HEK293 (cell line): Measurements from ENCODE around the gene ARHGAP10.

Experiments used
- CTCF ChIA-PET: fragments of 350-600 bp; formaldehyde crosslinking; extraction: SDS; loops from one replicate; lab custom pipeline; 2021; ENCODE audit warnings: antibody characterized with exemption; lab: Yijun Ruan, JAX
- POLR2A ChIA-PET: fragments of 300-600 bp; formaldehyde crosslinking; extraction: SDS; loops from one replicate; lab custom pipeline; 2020; ENCODE audit warnings: antibody characterized with exemption, inconsistent platforms; lab: Yijun Ruan, JAX
- H3K27ac ChIP-seq: fragments of 200-500 bp; sonication (Bioruptor generic); 2 replicates; pipeline ENCODE4 v1.5.1; 2014; ENCODE audit warnings: low read depth, low read length, control low read depth, inconsistent platforms; ENCODE audit errors: extremely low read depth
- H3K36me3 ChIP-seq, 2 experiments: fragments of 200-500 bp in 1 of 2; sonication (Bioruptor generic) in 1 of 2; 1 replicate in 1 of 2; 2 replicates in 1 of 2; pipeline ENCODE4 v1.5.1; 2014 to 2017; ENCODE audit warnings: inconsistent platforms in 2 of 2, low read length in 2 of 2; ENCODE audit not compliant: control insufficient read depth in 2 of 2, insufficient read depth in 1 of 2
- H3K4me1 ChIP-seq: fragments of 200-500 bp; sonication (Bioruptor generic); 2 replicates; pipeline ENCODE4 v1.5.1; 2014; ENCODE audit warnings: mild to moderate bottlenecking, low read length, inconsistent platforms; ENCODE audit not compliant: control insufficient read depth, insufficient read depth
- H3K4me3 ChIP-seq: 2 replicates; pipeline ENCODE4 v1.5.1; 2011; ENCODE audit warnings: low read depth, mild to moderate bottlenecking, control low read depth, low read length, moderate library complexity
- H3K9me3 ChIP-seq: fragments of 200-500 bp; sonication (Bioruptor generic); 2 replicates; pipeline ENCODE4 v1.5.1; 2014; ENCODE audit warnings: low read depth, low read length, inconsistent platforms; ENCODE audit not compliant: control insufficient read depth, insufficient read depth
- IKZF3 ChIP-seq: fragments of 450-650 bp; IDR thresholded peaks from 2 replicates; pipeline ENCODE4 v1.5.0; 2018; ENCODE audit warnings: missing biosample characterization, mild to moderate bottlenecking, missing genetic modification characterization, moderate library complexity
- SP2 ChIP-seq: fragments of 450-650 bp; formaldehyde crosslinking; IDR thresholded peaks from 2 replicates; pipeline ENCODE4 v1.5.1; 2016; ENCODE audit warnings: missing biosample characterization, missing genetic modification characterization
- SP3 ChIP-seq: fragments of 450-650 bp; formaldehyde crosslinking; IDR thresholded peaks from 2 replicates; pipeline ENCODE4 v1.5.1; 2016; ENCODE audit warnings: missing biosample characterization, missing genetic modification characterization
- TCF7L2 ChIP-seq: IDR thresholded peaks from 2 replicates; pipeline ENCODE4 v1.6.1; 2011; ENCODE audit warnings: low read depth, mild to moderate bottlenecking, inconsistent platforms, low read length, moderate library complexity, borderline replicate concordance
- TRIM28 ChIP-seq: IDR thresholded peaks from 2 replicates; pipeline ENCODE4 v1.6.1; 2011; ENCODE audit warnings: low read length, control low read depth, borderline replicate concordance
- ZFP69B ChIP-seq: fragments of 450-650 bp; formaldehyde crosslinking; IDR thresholded peaks from 2 replicates; pipeline ENCODE4 v1.5.1; 2016; ENCODE audit warnings: missing biosample characterization, missing genetic modification characterization
- ZNF138 ChIP-seq: fragments of 450-650 bp; formaldehyde crosslinking; IDR thresholded peaks from 2 replicates; pipeline ENCODE4 v1.5.1; 2016; ENCODE audit warnings: missing biosample characterization, missing genetic modification characterization, borderline replicate concordance
- ZNF155 ChIP-seq: fragments of 450-650 bp; formaldehyde crosslinking; IDR thresholded peaks from 2 replicates; pipeline ENCODE4 v1.5.1; 2016; ENCODE audit warnings: missing biosample characterization, missing genetic modification characterization
- ZNF16 ChIP-seq: fragments of 450-650 bp; formaldehyde crosslinking; IDR thresholded peaks from 2 replicates; pipeline ENCODE4 v1.5.1; 2016; ENCODE audit warnings: low read depth, missing biosample characterization, missing genetic modification characterization
- ZNF184 ChIP-seq: fragments of 450-650 bp; IDR thresholded peaks from 2 replicates; pipeline ENCODE4 v1.5.1; 2018; ENCODE audit warnings: missing biosample characterization, mild to moderate bottlenecking, missing genetic modification characterization
- ZNF24 ChIP-seq: fragments of 450-650 bp; formaldehyde crosslinking; IDR thresholded peaks from 2 replicates; pipeline ENCODE4 v1.5.1; 2016; ENCODE audit warnings: missing biosample characterization, missing genetic modification characterization
- ZNF311 ChIP-seq: fragments of 450-650 bp; formaldehyde crosslinking; IDR thresholded peaks from 2 replicates; pipeline ENCODE4 v1.5.1; 2017; ENCODE audit warnings: missing biosample characterization, missing genetic modification characterization, borderline replicate concordance
- ZNF37A ChIP-seq: fragments of 450-650 bp; IDR thresholded peaks from 2 replicates; pipeline ENCODE4 v1.5.1; 2018; ENCODE audit warnings: missing biosample characterization, missing genetic modification characterization
- ZNF394 ChIP-seq: fragments of 450-650 bp; formaldehyde crosslinking; IDR thresholded peaks from 2 replicates; pipeline ENCODE4 v1.5.1; 2016; ENCODE audit warnings: missing biosample characterization, missing genetic modification characterization, mild to moderate bottlenecking, moderate library complexity, borderline replicate concordance
- ZNF416 ChIP-seq: fragments of 450-650 bp; formaldehyde crosslinking; IDR thresholded peaks from 2 replicates; pipeline ENCODE4 v1.5.1; 2016; ENCODE audit warnings: missing biosample characterization, missing genetic modification characterization
- ZNF426 ChIP-seq: fragments of 450-650 bp; formaldehyde crosslinking; IDR thresholded peaks from 2 replicates; pipeline ENCODE4 v1.5.1; 2017; ENCODE audit warnings: missing biosample characterization, missing genetic modification characterization, mild to moderate bottlenecking, inconsistent platforms, moderate library complexity
- ZNF510 ChIP-seq: fragments of 450-650 bp; formaldehyde crosslinking; IDR thresholded peaks from 2 replicates; pipeline ENCODE4 v1.5.1; 2018; ENCODE audit warnings: mild to moderate bottlenecking, missing genetic modification characterization, missing biosample characterization; ENCODE audit not compliant: insufficient replicate concordance
- ZNF544 ChIP-seq: fragments of 450-650 bp; formaldehyde crosslinking; IDR thresholded peaks from 2 replicates; pipeline ENCODE4 v1.5.0; 2017; ENCODE audit warnings: missing biosample characterization, missing genetic modification characterization
- ZNF624 ChIP-seq: fragments of 450-650 bp; formaldehyde crosslinking; IDR thresholded peaks from 2 replicates; pipeline ENCODE4 v1.5.1; 2017; ENCODE audit warnings: missing biosample characterization, missing genetic modification characterization
- ZNF785 ChIP-seq: fragments of 450-650 bp; formaldehyde crosslinking; IDR thresholded peaks from 2 replicates; pipeline ENCODE4 v1.5.1; 2016; ENCODE audit warnings: missing biosample characterization, missing genetic modification characterization
- TF ChIP-seq, protein P1 (sequence below): fragments of 450-650 bp; formaldehyde crosslinking; IDR thresholded peaks from 2 replicates; pipeline ENCODE4 v1.5.1; 2016; ENCODE audit warnings: missing biosample characterization, missing genetic modification characterization
- TF ChIP-seq, protein P2 (sequence below): fragments of 450-650 bp; formaldehyde crosslinking; IDR thresholded peaks from 2 replicates; pipeline ENCODE4 v1.5.1; 2016; ENCODE audit warnings: missing biosample characterization, missing genetic modification characterization

ARHGAP10 gene

DNA sequence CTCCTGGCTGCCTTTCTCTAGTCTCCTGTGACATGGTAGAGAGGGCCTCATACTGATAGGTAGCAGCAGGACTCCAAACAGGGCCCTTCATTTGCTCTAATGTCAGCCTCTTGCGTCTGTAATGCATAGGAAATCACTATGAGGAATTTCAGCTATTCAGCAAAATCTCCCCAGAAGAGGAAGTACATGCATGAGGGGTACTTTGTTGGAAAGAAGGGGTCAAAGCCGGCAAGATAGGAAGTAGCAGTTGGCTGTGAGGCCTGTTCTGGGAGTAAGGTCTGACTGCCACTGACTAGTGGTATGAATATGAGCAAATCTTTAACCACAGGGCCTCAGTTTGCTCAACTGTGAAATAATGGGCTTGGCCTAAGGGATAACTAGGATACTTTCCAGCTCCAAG is 283.2 kb downstream of the ARHGAP10 start (continued):
- TF ChIP-seq, protein P1, sequence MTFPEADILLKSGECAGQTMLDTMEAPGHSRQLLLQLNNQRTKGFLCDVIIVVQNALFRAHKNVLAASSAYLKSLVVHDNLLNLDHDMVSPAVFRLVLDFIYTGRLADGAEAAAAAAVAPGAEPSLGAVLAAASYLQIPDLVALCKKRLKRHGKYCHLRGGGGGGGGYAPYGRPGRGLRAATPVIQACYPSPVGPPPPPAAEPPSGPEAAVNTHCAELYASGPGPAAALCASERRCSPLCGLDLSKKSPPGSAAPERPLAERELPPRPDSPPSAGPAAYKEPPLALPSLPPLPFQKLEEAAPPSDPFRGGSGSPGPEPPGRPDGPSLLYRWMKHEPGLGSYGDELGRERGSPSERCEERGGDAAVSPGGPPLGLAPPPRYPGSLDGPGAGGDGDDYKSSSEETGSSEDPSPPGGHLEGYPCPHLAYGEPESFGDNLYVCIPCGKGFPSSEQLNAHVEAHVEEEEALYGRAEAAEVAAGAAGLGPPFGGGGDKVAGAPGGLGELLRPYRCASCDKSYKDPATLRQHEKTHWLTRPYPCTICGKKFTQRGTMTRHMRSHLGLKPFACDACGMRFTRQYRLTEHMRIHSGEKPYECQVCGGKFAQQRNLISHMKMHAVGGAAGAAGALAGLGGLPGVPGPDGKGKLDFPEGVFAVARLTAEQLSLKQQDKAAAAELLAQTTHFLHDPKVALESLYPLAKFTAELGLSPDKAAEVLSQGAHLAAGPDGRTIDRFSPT (tag by site-specific recombination): no peak
- TF ChIP-seq ZFP69B (tag by site-specific recombination): no peak
- no peak for TF ChIP-seq TCF7L2

DNA sequence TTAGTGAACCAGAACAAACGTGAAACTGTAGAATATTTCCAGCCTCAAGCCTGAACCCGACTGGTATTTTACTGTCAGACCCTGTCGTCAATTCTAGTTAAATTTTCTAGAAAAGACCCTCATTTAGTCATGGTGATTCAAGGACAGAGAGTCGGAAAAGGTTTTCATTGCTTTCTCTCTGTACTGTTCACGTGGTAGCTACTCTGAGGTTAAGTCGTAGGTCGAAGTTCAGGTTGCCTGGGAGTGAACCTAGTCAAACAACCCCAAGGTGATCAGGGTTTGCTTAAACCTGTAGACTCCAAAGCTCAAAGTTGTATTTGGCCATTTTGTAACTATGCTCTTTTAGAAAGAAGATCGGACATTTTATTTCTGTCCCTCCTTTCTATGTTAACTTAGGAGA is 283.6 kb downstream of the ARHGAP10 start:
- H3K36me3 ChIP-seq: no peaks in the 10 kb centered on the region
- POLR2A ChIA-PET: no interaction called here
- no peak overlapping the region for H3K4me3 ChIP-seq
- no peak overlapping the region for H3K27ac ChIP-seq
- peaks cover 2% of the 10 kb centered on the region; the same call in 1 of the 2 replicates for H3K4me1 ChIP-seq
- TF ChIP-seq, protein P2, sequence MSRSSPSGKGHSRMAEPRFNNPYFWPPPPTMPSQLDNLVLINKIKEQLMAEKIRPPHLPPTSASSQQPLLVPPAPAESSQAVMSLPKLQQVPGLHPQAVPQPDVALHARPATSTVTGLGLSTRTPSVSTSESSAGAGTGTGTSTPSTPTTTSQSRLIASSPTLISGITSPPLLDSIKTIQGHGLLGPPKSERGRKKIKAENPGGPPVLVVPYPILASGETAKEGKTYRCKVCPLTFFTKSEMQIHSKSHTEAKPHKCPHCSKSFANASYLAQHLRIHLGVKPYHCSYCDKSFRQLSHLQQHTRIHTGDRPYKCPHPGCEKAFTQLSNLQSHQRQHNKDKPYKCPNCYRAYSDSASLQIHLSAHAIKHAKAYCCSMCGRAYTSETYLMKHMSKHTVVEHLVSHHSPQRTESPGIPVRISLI (tag by site-specific recombination): no peak
- TF ChIP-seq ZNF311 (tag by site-specific recombination) (no peak), TRIM28 (no peak), ZNF24 (tag by site-specific recombination) (no peak)
- CTCF ChIA-PET: interaction anchor here (1.1 kb wide), 1 partner anchor 81 kb away, joined by 7 read pairs; no protein-coding TSS in a partner anchor
- H3K9me3 ChIP-seq: no peaks in the 10 kb centered on the region

DNA sequence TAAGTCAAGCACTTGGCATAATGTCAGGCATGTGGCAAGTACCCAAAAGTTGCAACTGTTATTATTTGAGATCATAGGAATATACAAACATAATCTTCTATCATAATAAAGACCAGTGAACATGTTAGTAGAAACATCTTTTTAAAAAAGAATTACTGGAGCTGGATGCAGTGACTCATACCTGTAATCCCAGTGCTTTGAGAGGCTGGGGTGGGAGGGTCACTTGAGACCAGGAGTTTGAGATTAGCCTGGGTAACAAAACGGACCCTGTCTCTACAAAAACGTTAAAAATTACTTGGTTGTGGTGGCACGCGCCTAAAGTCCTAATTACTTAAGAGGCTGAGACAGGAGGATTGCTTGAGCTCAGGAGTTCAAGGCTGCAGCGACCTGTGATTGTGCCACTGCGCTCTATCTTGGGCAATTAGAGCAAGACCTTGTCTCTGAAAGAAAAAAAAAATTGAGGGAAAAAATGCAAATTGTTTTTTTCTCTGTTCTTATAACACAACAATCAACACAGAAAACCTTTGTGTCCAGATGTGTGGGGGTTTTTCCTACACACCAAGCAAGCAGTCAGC is 284.3 kb downstream of the ARHGAP10 start:
- CTCF ChIA-PET: interaction anchor here (1.1 kb wide), 1 partner anchor 80 kb away, joined by 7 read pairs; no protein-coding TSS in a partner anchor
- Histone ChIP-seq H3K36me3 (no peaks in the 10 kb centered on the region), H3K4me1 (peaks cover 2% of the 10 kb centered on the region; the same call in 1 of the 2 replicates), H3K27ac (no peak overlapping the region)
- POLR2A ChIA-PET: no interaction called here
- TF ChIP-seq ZNF138: no peak
- TF ChIP-seq ZNF394 (tag by site-specific recombination): no peak
- no peak for TF ChIP-seq ZNF426 (tag by site-specific recombination)
- TF ChIP-seq ZNF416 (tag by site-specific recombination): no peak
- no peak for TF ChIP-seq ZNF16 (tag by site-specific recombination)
- TF ChIP-seq ZNF510: no peak
- no peak for TF ChIP-seq ZNF544 (tag by site-specific recombination)
- TF ChIP-seq ZNF155 (tag by site-specific recombination): no peak
- TF ChIP-seq SP2 (tag by site-specific recombination): no peak
- no peak for TF ChIP-seq TCF7L2
- no peak for TF ChIP-seq ZNF37A (tag by site-specific recombination)
- no peak for TF ChIP-seq SP3 (tag by site-specific recombination)
- TF ChIP-seq ZNF184: no peak
- TF ChIP-seq ZNF624 (tag by site-specific recombination): no peak
- TF ChIP-seq IKZF3 (tag by site-specific recombination): no peak
- TF ChIP-seq ZNF785 (tag by site-specific recombination): no peak
- TF ChIP-seq, all 188 proteins: peak for 0
- no peak overlapping the region for H3K4me3 ChIP-seq
- no peaks in the 10 kb centered on the region for H3K9me3 ChIP-seq
